ENCODE data around the gene SAMD1.

GRCh38 chr19:14054099-14054498, 36.5 kb downstream of the SAMD1 start:
- TF ChIP-seq CTCF (IDR thresholded peaks at IDR 0.05) (no peak), POLR2A (IDR thresholded peaks at IDR 0.05) (no peak)

Data from lower leg skin (tissue), 3 donors.